Measurements from ENCODE around the gene CPHXL.

The CPHXL gene

GRCh38 chr16:75726390-75726789, at the start of gene CPHXL:
CPHXL (minus strand) TSS chr16:75726490; CDS start chr16:75726442, 48 bp downstream.
- DNase-seq (ENCODE audit: low read depth in 2 of 2), result no peak

- no peak for DNase-seq (ENCODE audit: low read depth in 2 of 2)
Observed at GRCh38 chr16:75774197-75774596, 47.9 kb upstream of the CPHXL start.

GRCh38 chr16:75770051-75770450, 43.8 kb upstream of the CPHXL start:
- DNase-seq (ENCODE audit: low read depth in 2 of 2), result no peak

- DNase-seq (ENCODE audit: low read depth in 2 of 2), result peak in 1 of 2 donors; percentile 30
Observed at GRCh38 chr16:75764154-75764768, 38.0 kb upstream of the CPHXL start.

- no peak for DNase-seq (ENCODE audit: low read depth in 2 of 2)
Observed at GRCh38 chr16:75763204-75763603, 36.9 kb upstream of the CPHXL start.

- no peak for DNase-seq (ENCODE audit: low read depth in 2 of 2)
Observed at GRCh38 chr16:75762746-75763145, 36.5 kb upstream of the CPHXL start.

GRCh38 chr16:75761108-75761507, 34.8 kb upstream of the CPHXL start:
- no peak for DNase-seq (ENCODE audit: low read depth in 2 of 2)

- DNase-seq (ENCODE audit: low read depth in 2 of 2), result no peak
Observed at GRCh38 chr16:75760018-75760519, 33.8 kb upstream of the CPHXL start.

- DNase-seq (ENCODE audit: low read depth in 2 of 2), result no peak
Observed at GRCh38 chr16:75758215-75758614, 31.9 kb upstream of the CPHXL start.

- DNase-seq (ENCODE audit: low read depth in 2 of 2), result no peak
Observed at GRCh38 chr16:75754141-75754540, 27.9 kb upstream of the CPHXL start.

GRCh38 chr16:75750528-75750927, 24.2 kb upstream of the CPHXL start:
- DNase-seq (ENCODE audit: low read depth in 2 of 2), result no peak

- DNase-seq (ENCODE audit: low read depth in 2 of 2), result no peak
Observed at GRCh38 chr16:75746359-75746758, 20.1 kb upstream of the CPHXL start.

- no peak for DNase-seq (ENCODE audit: low read depth in 2 of 2)
Observed at GRCh38 chr16:75745823-75746222, 19.5 kb upstream of the CPHXL start.

- DNase-seq (ENCODE audit: low read depth in 2 of 2), result no peak
Observed at GRCh38 chr16:75745242-75745641, 19.0 kb upstream of the CPHXL start.

GRCh38 chr16:75742424-75743047, 16.2 kb upstream of the CPHXL start:
- DNase-seq (ENCODE audit: low read depth in 2 of 2), result no peak

GRCh38 chr16:75733305-75734211, 7.3 kb upstream of the CPHXL start:
- no peak for DNase-seq (ENCODE audit: low read depth in 2 of 2)

GRCh38 chr16:75732871-75733270, 6.6 kb upstream of the CPHXL start:
- DNase-seq (ENCODE audit: low read depth in 2 of 2), result no peak

- no peak for DNase-seq (ENCODE audit: low read depth in 2 of 2)
Observed at GRCh38 chr16:75727221-75727620, 931 bp upstream of the CPHXL start.

- DNase-seq (ENCODE audit: low read depth in 2 of 2), result no peak
Observed at GRCh38 chr16:75718452-75718851, 7.8 kb downstream of the CPHXL start.

- no peak for DNase-seq (ENCODE audit: low read depth in 2 of 2)
Observed at GRCh38 chr16:75714661-75715060, 11.6 kb downstream of the CPHXL start.

GRCh38 chr16:75710344-75710743, 15.9 kb downstream of the CPHXL start:
- no peak for DNase-seq (ENCODE audit: low read depth in 2 of 2)

- no peak for DNase-seq (ENCODE audit: low read depth in 2 of 2)
Observed at GRCh38 chr16:75703306-75703705, 23.0 kb downstream of the CPHXL start.

- no peak for DNase-seq (ENCODE audit: low read depth in 2 of 2)
Observed at GRCh38 chr16:75702242-75702641, 24.0 kb downstream of the CPHXL start.
